HG03039 (cell line): ENCODE results near the gene MTA2.
"Not testable (repeated sequence)": the region's sequence is repeated elsewhere in the genome, so short reads cannot be mapped to it uniquely, and the experiment has no call there.

Experiments
- ATAC-seq: cut with Tn5 transposase; IDR thresholded peaks from one replicate; pipeline ENCODE4 v1.9.1; 2021; ENCODE audit warnings: mild to moderate bottlenecking, moderate library complexity; ENCODE audit not compliant: unreplicated experiment

MTA2 gene

GRCh38 chr11:62601372-62602140, at the start of gene MTA2:
Gene MTA2, minus strand, starts transcription at chr11:62601865. Its CDS starts 415 bp downstream, at chr11:62601450.
- ATAC-seq = peak; percentile 74

GRCh38 chr11:62650283-62650682, 48.6 kb upstream of the MTA2 start:
- ATAC-seq = not testable (repeated sequence)

GRCh38 chr11:62649486-62649885, 47.8 kb upstream of the MTA2 start:
- no peak for ATAC-seq

GRCh38 chr11:62648967-62649364, 47.3 kb upstream of the MTA2 start:
- no peak for ATAC-seq

- ATAC-seq = no peak
Measured at GRCh38 chr11:62648185-62648966, 46.7 kb upstream of the MTA2 start.

GRCh38 chr11:62647609-62648005, 45.9 kb upstream of the MTA2 start:
- ATAC-seq = no peak

- ATAC-seq = no peak
Measured at GRCh38 chr11:62646825-62647608, 45.4 kb upstream of the MTA2 start.

- ATAC-seq = peak; percentile 83
Measured at GRCh38 chr11:62645946-62646824, 44.5 kb upstream of the MTA2 start, which contains the start of gene GANAB. Gene GANAB, minus strand, starts transcription at chr11:62646613. Its CDS starts 14 bp downstream, at chr11:62646599.

GRCh38 chr11:62645671-62645945, 43.9 kb upstream of the MTA2 start:
- ATAC-seq = no peak

GRCh38 chr11:62644220-62644619, 42.6 kb upstream of the MTA2 start:
- ATAC-seq = no peak

GRCh38 chr11:62632492-62632891, 30.8 kb upstream of the MTA2 start:
- ATAC-seq = no peak

- no peak for ATAC-seq
Measured at GRCh38 chr11:62627713-62628112, 26.0 kb upstream of the MTA2 start.

GRCh38 chr11:62622476-62623089, 20.9 kb upstream of the MTA2 start:
- no peak for ATAC-seq

GRCh38 chr11:62621567-62622470, 20.2 kb upstream of the MTA2 start, which contains the start of gene B3GAT3:
Gene B3GAT3, minus strand, starts transcription at chr11:62621986. Its CDS starts 39 bp downstream, at chr11:62621947.
- peak; percentile 88 for ATAC-seq

GRCh38 chr11:62621027-62621566, 19.4 kb upstream of the MTA2 start:
- no peak for ATAC-seq

GRCh38 chr11:62616957-62617356, 15.3 kb upstream of the MTA2 start:
- not testable (repeated sequence) for ATAC-seq

GRCh38 chr11:62615521-62615920, 13.9 kb upstream of the MTA2 start:
- no peak for ATAC-seq

GRCh38 chr11:62614275-62614674, 12.6 kb upstream of the MTA2 start:
- no peak for ATAC-seq
